Skeletal muscle satellite cell (primary cell): ENCODE results near the gene SGMS1.

Experiments used
- H3K27me3 ChIP-seq: 2 replicates; pipeline ENCODE4 v1.7.0; 2013; ENCODE audit warnings: low read length; ENCODE audit not compliant: control insufficient read depth, insufficient read depth
- H3K36me3 ChIP-seq: 2 replicates; pipeline ENCODE4 v1.7.0; 2013; ENCODE audit warnings: mild to moderate bottlenecking, control low read depth, low read length; ENCODE audit not compliant: insufficient read depth
- H3K4me1 ChIP-seq: 2 replicates; pipeline ENCODE4 v1.7.0; 2013; ENCODE audit warnings: low read length; ENCODE audit not compliant: control insufficient read depth, insufficient read depth
- H3K4me2 ChIP-seq: 2 replicates; pipeline ENCODE4 v1.7.0; 2013; ENCODE audit warnings: mild to moderate bottlenecking, low read length
- H3K4me3 ChIP-seq: 2 replicates; pipeline ENCODE4 v1.7.0; 2013; ENCODE audit warnings: low read length
- H3K9ac ChIP-seq: 2 replicates; pipeline ENCODE4 v1.7.0; 2013; ENCODE audit warnings: mild to moderate bottlenecking, low read depth, low read length, moderate library complexity
- H3K9me3 ChIP-seq: replicated peaks from 2 replicates; pipeline ENCODE4 v1.7.0; 2013; ENCODE audit warnings: mild to moderate bottlenecking, control low read depth, low read length

Gene SGMS1

GRCh38 chr10:50619882-50620281 lies 3.9 kb downstream of the SGMS1 start:
- peaks cover 13% of the 10 kb centered on the region for H3K4me1 ChIP-seq
- no peaks in the 10 kb centered on the region for H3K9me3 ChIP-seq
- H3K9ac ChIP-seq: no peak overlapping the region
- H3K4me3 ChIP-seq: no peak overlapping the region
- no peak overlapping the region for H3K4me2 ChIP-seq
- no peaks in the 10 kb centered on the region for H3K36me3 ChIP-seq
- H3K27me3 ChIP-seq: no peaks in the 10 kb centered on the region

DNA sequence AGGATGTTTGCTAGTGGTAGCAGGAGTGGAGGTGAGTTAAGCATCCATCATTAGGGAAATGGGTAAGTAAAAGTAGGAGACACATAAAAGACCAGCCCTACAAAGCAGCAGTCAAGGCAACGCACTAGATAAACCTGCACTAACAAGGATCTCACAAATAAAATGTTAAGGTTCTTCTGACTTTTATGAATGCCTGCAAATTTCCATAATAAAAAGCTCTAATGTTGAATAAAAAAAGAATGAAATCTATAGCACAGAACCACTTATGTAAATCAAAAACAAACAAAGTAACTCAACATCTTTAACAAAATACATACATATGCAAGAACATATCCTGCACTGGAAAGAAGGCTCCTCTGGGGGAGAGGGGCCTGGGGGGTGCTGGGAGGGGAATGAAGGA lies 4.6 kb downstream of the SGMS1 start:
- no peak overlapping the region for H3K9ac ChIP-seq
- peaks cover 13% of the 10 kb centered on the region for H3K4me1 ChIP-seq

DNA sequence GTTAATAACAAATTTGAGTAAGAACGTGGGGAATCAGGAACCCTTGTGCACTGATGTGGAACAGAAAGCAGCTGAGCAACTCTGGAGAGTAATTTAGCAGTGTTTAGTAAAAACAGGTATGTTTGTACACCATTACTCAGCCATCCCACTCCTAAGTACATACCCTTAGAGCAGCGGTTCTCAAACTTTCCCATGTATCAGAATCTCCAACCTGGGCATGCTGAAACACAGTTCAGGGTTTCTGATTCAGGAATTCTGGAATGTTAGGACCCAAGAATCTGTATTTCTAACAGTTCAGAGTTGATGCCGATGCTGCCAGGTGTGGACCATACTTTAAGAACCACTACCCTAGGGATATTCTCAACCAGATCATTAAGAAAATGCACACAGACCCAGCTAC lies 5.1 kb downstream of the SGMS1 start:
- H3K27me3 ChIP-seq: no peaks in the 10 kb centered on the region

More for the DNA sequence above, 4.6 kb downstream of the SGMS1 start:
- Histone ChIP-seq H3K9me3 (no peaks in the 10 kb centered on the region), H3K27me3 (no peaks in the 10 kb centered on the region), H3K36me3 (no peaks in the 10 kb centered on the region), H3K4me3 (no peak overlapping the region), H3K4me2 (no peak overlapping the region)

GRCh38 chr10:50615658-50616057 lies 8.1 kb downstream of the SGMS1 start:
- no peaks in the 10 kb centered on the region for H3K9me3 ChIP-seq
- no peak overlapping the region for H3K4me2 ChIP-seq
- no peaks in the 10 kb centered on the region for H3K36me3 ChIP-seq
- no peaks in the 10 kb centered on the region for H3K27me3 ChIP-seq
- H3K9ac ChIP-seq: no peak overlapping the region
- no peaks in the 10 kb centered on the region for H3K4me1 ChIP-seq
- H3K4me3 ChIP-seq: no peak overlapping the region

More for the DNA sequence above, 5.1 kb downstream of the SGMS1 start:
- Histone ChIP-seq H3K9ac (no peak overlapping the region), H3K9me3 (no peaks in the 10 kb centered on the region), H3K4me1 (peaks cover 13% of the 10 kb centered on the region), H3K4me2 (no peak overlapping the region), H3K4me3 (no peak overlapping the region), H3K36me3 (no peaks in the 10 kb centered on the region)

DNA sequence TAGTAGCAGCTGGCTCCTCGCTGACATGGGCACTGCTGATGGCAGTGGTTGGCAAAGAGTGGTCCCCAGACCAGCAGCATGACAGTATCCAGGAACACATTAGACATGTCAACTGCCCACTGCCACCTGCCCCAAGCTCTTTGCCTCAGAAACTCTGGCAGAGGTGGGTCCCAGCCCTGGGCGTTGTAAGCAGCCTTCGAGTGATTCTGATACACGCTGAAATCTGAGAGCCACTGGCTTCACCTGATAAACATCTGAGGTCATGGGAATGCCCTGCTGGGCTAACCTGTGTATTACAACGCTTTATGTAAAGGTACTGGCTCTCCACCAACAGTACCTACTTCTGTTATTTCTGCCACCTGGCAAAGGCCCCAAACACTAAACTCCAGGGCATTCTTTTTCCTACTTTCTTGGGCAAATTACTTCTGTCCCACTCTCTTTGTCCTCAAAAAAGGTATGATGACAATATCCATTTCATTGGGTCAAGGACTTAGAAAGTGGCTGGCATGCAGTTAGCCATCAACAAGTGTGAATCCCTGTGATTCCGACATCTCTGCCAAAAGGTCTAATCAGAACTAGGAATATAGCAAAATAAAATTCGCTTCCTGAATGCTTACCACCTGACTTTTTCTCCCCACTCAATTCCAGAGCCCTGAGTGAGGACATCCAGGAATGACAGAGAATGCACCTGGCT lies 9.2 kb downstream of the SGMS1 start:
- Histone ChIP-seq H3K4me3 (no peak overlapping the region), H3K4me1 (no peaks in the 10 kb centered on the region), H3K4me2 (no peak overlapping the region), H3K27me3 (no peaks in the 10 kb centered on the region), H3K9ac (no peak overlapping the region), H3K9me3 (no peaks in the 10 kb centered on the region), H3K36me3 (no peaks in the 10 kb centered on the region)

DNA sequence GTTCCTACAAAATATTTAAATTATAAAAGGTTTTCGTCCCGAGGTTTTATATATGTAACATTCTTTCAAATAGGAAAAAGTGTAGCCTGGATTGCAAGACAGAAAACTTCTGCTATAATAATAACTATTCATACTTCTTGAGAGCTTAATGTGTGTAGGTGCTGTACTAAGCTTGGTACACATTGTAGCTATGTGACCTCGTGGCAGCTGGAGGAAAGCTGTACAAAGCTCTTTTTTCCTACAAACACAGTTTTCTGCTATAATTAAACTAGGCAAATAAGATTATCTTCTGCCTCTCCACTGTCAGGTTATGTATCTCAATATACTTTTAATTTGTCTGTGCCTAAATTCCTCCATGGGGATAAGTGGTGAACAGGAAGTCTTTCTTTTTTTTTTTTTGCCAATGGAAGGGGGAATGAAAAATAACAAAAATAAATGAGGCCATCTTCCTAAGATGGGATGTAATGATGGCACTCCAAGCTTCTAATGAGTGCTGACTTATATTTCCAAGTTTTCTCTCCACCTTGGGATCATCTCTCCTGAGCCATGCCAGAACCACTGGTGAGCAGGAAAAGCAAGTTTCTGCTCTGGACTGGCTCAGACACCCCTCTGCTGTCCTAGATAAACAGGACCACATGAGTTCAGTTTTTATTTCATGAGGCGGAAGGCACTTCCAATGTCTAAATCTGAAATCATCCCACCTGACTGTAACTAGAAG lies 9.9 kb downstream of the SGMS1 start:
- no peaks in the 10 kb centered on the region for H3K9me3 ChIP-seq
- H3K9ac ChIP-seq: no peak overlapping the region
- no peaks in the 10 kb centered on the region for H3K27me3 ChIP-seq
- H3K4me1 ChIP-seq: no peaks in the 10 kb centered on the region
- no peaks in the 10 kb centered on the region for H3K36me3 ChIP-seq
- H3K4me2 ChIP-seq: no peak overlapping the region
- H3K4me3 ChIP-seq: no peak overlapping the region

GRCh38 chr10:50613150-50613549 lies 10.6 kb downstream of the SGMS1 start:
- no peaks in the 10 kb centered on the region for H3K4me1 ChIP-seq
- no peak overlapping the region for H3K4me2 ChIP-seq
- no peaks in the 10 kb centered on the region for H3K36me3 ChIP-seq
- H3K27me3 ChIP-seq: no peaks in the 10 kb centered on the region
- no peaks in the 10 kb centered on the region for H3K9me3 ChIP-seq
- no peak overlapping the region for H3K4me3 ChIP-seq
- H3K9ac ChIP-seq: no peak overlapping the region

GRCh38 chr10:50610368-50610767 lies 13.4 kb downstream of the SGMS1 start:
- no peaks in the 10 kb centered on the region for H3K27me3 ChIP-seq
- H3K4me2 ChIP-seq: no peak overlapping the region
- no peaks in the 10 kb centered on the region for H3K9me3 ChIP-seq
- H3K9ac ChIP-seq: no peak overlapping the region
- no peaks in the 10 kb centered on the region for H3K36me3 ChIP-seq
- peaks cover 15% of the 10 kb centered on the region for H3K4me1 ChIP-seq
- H3K4me3 ChIP-seq: no peak overlapping the region

DNA sequence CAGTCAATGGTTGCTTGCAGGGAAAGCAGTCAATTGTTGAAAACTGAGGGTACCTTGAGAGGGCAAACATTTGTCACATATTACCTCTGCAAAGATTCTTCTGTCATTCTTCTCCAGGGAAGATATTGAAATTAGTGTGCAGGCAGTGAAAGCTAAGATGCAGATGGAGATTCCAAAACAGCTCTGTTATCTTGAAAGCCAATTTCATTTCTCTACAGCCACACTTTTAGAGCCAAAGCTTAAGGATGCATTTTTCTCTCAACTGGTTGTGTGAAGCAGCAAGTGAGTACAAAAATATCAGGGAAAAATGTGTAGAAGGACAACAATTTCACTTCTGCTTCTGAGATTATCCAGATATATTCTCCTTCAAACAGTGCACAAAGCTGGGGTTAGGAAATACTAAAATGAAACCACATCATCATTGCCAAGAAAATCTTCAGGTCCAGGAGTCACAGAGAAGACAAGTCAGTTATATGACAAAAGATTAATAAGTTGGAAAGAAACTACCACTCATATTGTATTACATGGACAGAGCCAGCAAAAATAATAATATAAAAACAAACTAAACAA lies 16.3 kb downstream of the SGMS1 start:
- no peaks in the 10 kb centered on the region for H3K27me3 ChIP-seq
- no peaks in the 10 kb centered on the region for H3K9me3 ChIP-seq
- no peak overlapping the region for H3K9ac ChIP-seq
- H3K4me1 ChIP-seq: peaks cover 40% of the 10 kb centered on the region
- peak overlapping the region; percentile 48 for H3K4me2 ChIP-seq
- H3K4me3 ChIP-seq: no peak overlapping the region
- no peaks in the 10 kb centered on the region for H3K36me3 ChIP-seq

- H3K4me2 ChIP-seq: peak overlapping the region; percentile 51
- H3K36me3 ChIP-seq: no peaks in the 10 kb centered on the region
- no peaks in the 10 kb centered on the region for H3K27me3 ChIP-seq
- H3K4me1 ChIP-seq: peaks cover 47% of the 10 kb centered on the region
- no peaks in the 10 kb centered on the region for H3K9me3 ChIP-seq
- H3K4me3 ChIP-seq: no peak overlapping the region
- no peak overlapping the region for H3K9ac ChIP-seq
Measured at GRCh38 chr10:50605951-50606270, 17.8 kb downstream of the SGMS1 start.

- H3K27me3 ChIP-seq: no peaks in the 10 kb centered on the region
- peak overlapping the region; percentile 51 for H3K4me2 ChIP-seq
- H3K9me3 ChIP-seq: no peaks in the 10 kb centered on the region
- peak overlapping the region; percentile 5 for H3K9ac ChIP-seq
- peaks cover 52% of the 10 kb centered on the region for H3K4me1 ChIP-seq
- no peaks in the 10 kb centered on the region for H3K36me3 ChIP-seq
- no peak overlapping the region for H3K4me3 ChIP-seq
Measured at GRCh38 chr10:50605269-50605950, 18.3 kb downstream of the SGMS1 start.
